Mucosa of descending colon (tissue), 3 donors: ENCODE measurements around the gene SRGAP3. TPM values are rescaled to one million over a fixed set of nuclear protein-coding genes. Genes with fewer than 3 reads are reported as not detected.

ENCODE experiments used
- ATAC-seq: fragments of 200-7000 bp; cut with Tn5 transposase; one replicate; pipeline ENCODE4 v1.9.1; 2020; ENCODE audit warnings: mild to moderate bottlenecking, moderate library complexity
- DNase-seq, 3 donors: peaks; one replicate each; pipeline ENCODE4 v3.0.0-alpha.2; 2020
- H3K36me3 ChIP-seq: fragments of 200-600 bp; one replicate; pipeline ENCODE4 v1.8.0; 2021; ENCODE audit warnings: low read depth, mild to moderate bottlenecking
- H3K4me1 ChIP-seq: fragments of 200-600 bp; one replicate; pipeline ENCODE4 v1.8.0; 2021; ENCODE audit warnings: low read depth, mild to moderate bottlenecking
- H3K4me3 ChIP-seq: fragments of 200-600 bp; one replicate; pipeline ENCODE4 v1.8.0; 2021; ENCODE audit warnings: mild to moderate bottlenecking
- H3K9me3 ChIP-seq: fragments of 200-600 bp; one replicate; pipeline ENCODE4 v1.8.0; 2021; ENCODE audit warnings: mild to moderate bottlenecking
- CTCF ChIP-seq: fragments of 200-600 bp; IDR thresholded peaks from one replicate; pipeline ENCODE4 v1.8.0; 2022; ENCODE audit warnings: antibody characterized with exemption, mild to moderate bottlenecking
- intact Hi-C, 2 donors: fragments of 100-400 bp; cut with DNase I in 1 of 2; cut with micrococcal nuclease in 1 of 2; formaldehyde crosslinking; loops; one replicate each; pipeline versions ENCODE4 v1.11.0 to v1.11.1; 2022; cut with DNase I, micrococcal nuclease
- total RNA-seq, 3 donors: library from RNA; stranded (reverse); fragmentation: NEBNext Ultra II Directional in 2 of 3; extraction: Animal tissue kit (Norgen Biotek cat#: 25700) in 2 of 3; gene quantifications; one replicate each; pipeline versions ENCODE4 v1.2.1 to v1.2.4, GENCODE V29; 2021 to 2023
- donor health status: DM: no; HTN: no; CAD: no; lungs with moderate emphysema.
- donor health status: DM: no; HTN: no; CAD: no.
- donor health status: DM: no; HTN: yes; CAD: no.

The SRGAP3 gene
- total RNA-seq, 3 donors from 2014 or later, result 6.4 to 9.0 (median 8.6) TPM

GRCh38 chr3:8983591-8983990 lies 265.9 kb downstream of the SRGAP3 start:
- Histone ChIP-seq H3K9me3 (peaks cover 4% of the 10 kb centered on the region), H3K36me3 (no peaks in the 10 kb centered on the region), H3K4me3 (no peak overlapping the region), H3K4me1 (no peaks in the 10 kb centered on the region)
- no peak for TF ChIP-seq CTCF
- intact Hi-C loops, result no loop called here
- DNase-seq (no peak), ATAC-seq (peak; percentile 77)

DNA sequence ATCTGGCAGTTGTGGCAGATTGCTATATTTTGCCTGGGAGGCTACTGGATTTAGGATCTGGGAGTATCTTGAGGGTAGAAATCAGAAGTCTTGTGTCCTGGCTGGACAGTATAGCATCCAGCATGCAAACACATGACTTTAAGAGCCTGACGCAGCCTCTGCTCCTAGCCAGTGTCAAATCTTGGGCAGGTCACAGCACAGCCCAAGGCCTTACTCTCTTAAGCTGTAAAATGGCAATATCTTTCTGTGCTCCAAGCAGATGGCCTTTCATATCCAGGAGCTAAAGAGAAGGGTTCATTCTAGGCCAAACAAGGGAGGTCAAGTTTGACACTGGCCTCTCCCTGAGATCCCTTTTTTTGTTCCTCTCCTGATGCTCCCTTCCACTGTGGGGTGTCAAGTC lies 266.4 kb downstream of the SRGAP3 start:
- H3K36me3 ChIP-seq, result no peaks in the 10 kb centered on the region
- DNase-seq (no peak), ATAC-seq (no peak)
- no peak overlapping the region for H3K4me3 ChIP-seq
- peaks cover 4% of the 10 kb centered on the region for H3K9me3 ChIP-seq
- no peak for TF ChIP-seq CTCF
- no peaks in the 10 kb centered on the region for H3K4me1 ChIP-seq
- intact Hi-C loops, result no loop called here

DNA sequence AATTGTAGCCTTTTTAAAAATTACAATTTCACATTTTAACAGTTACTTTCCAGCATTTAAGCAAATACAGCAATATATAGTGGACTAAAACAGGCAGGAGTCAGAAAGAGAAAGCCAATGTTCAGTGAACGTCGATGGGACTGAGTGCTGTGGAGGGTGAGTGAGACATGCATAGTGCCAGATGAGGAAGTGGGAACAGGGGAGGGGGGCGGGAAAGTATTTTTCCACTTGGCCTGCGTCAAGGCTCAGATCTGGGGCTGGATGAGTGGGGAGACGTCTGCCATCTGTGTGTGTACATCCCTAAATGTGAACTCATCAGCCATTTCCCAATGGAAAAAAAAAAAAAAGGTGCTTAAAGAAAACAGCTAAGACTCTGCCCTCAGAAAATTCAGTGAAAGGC lies 266.9 kb downstream of the SRGAP3 start:
- ATAC-seq, result no peak
- no peak for DNase-seq
- intact Hi-C loops, result no loop called here
- TF ChIP-seq CTCF, result no peak
- no peak overlapping the region for H3K4me3 ChIP-seq
- peaks cover 4% of the 10 kb centered on the region for H3K9me3 ChIP-seq
- H3K36me3 ChIP-seq, result no peaks in the 10 kb centered on the region
- H3K4me1 ChIP-seq, result no peaks in the 10 kb centered on the region

DNA sequence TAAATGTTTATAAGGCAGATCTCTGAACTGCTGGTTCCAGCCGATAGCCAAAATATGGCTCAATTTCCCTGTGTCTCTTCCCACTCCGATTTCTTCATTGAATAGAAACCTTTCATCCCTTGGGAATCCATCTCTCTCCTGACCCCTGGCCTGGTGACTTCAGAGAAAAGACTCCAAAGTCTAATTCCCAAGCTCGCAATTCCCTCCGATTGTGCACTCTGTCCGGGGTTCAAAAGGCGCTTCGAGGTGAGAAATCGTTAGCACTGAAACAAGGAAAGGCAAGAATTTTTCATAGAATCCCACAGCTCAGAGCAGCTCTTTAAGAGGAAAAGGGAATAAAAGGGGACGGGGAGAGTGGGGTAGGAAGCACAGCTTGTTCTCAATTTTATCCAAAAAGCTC lies 267.7 kb downstream of the SRGAP3 start:
- Histone ChIP-seq H3K4me3 (no peak overlapping the region), H3K4me1 (no peaks in the 10 kb centered on the region), H3K9me3 (peaks cover 4% of the 10 kb centered on the region), H3K36me3 (no peaks in the 10 kb centered on the region)
- TF ChIP-seq CTCF, result no peak
- intact Hi-C loops, result no loop called here
- DNase-seq (no peak), ATAC-seq (no peak)

DNA sequence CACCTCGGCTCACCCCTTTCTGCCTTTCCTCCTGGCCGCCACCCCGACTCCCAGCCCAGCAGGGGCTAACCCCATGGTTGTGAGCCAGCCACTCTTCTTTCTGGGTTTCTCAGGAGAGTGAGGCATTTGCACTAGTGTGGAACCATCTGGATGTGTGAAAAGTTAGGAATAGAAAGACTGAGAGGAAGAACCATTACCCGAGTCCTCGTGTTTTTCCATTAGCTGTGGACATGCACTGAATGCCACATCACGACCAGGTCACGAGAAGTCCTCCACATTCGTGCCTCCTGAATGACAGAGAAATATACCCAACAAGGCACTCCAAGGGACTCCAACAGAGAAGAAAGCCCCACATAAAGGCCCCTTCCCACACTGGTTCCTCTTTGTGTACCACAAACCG lies 268.1 kb downstream of the SRGAP3 start:
- ATAC-seq (no peak), DNase-seq (no peak)
- intact Hi-C loops, result no loop called here
- Histone ChIP-seq H3K4me1 (no peaks in the 10 kb centered on the region), H3K36me3 (no peaks in the 10 kb centered on the region), H3K4me3 (no peak overlapping the region), H3K9me3 (peaks cover 4% of the 10 kb centered on the region)
- TF ChIP-seq CTCF, result no peak

- ATAC-seq (no peak), DNase-seq (no peak)
- H3K36me3 ChIP-seq, result no peaks in the 10 kb centered on the region
- no peak overlapping the region for H3K4me3 ChIP-seq
- TF ChIP-seq CTCF, result no peak
- H3K4me1 ChIP-seq, result no peaks in the 10 kb centered on the region
- intact Hi-C loops, result no loop called here
- H3K9me3 ChIP-seq, result peaks cover 4% of the 10 kb centered on the region
Measured at GRCh38 chr3:8980756-8981257, 268.6 kb downstream of the SRGAP3 start.
